H1 (cell line): ENCODE measurements around the gene GOLGB1.

Source experiments
- CBX5 ChIP-seq: fragments of 300-800, 300-1000 bp; sonication (generic); IDR thresholded peaks from 2 replicates; pipeline ENCODE4 v1.7.1; 2016; ENCODE audit warnings: antibody characterized with exemption, low read length, low read depth
- CHD1 ChIP-seq: IDR thresholded peaks from 2 replicates; pipeline ENCODE4 v1.6.1; 2012; ENCODE audit warnings: low read depth, low read length, improper control_type of control experiment
- EGR1 ChIP-seq: IDR thresholded peaks from 2 replicates; pipeline ENCODE4 v1.6.1; 2011; ENCODE audit warnings: low read depth, low read length, borderline replicate concordance
- EZH2 ChIP-seq: fragments of 200-600 bp; sonication (generic); IDR thresholded peaks from 2 replicates; pipeline ENCODE4 v1.7.1; 2012; ENCODE audit warnings: low read depth, mild to moderate bottlenecking, moderate library complexity, low read length, inconsistent platforms; ENCODE audit not compliant: severe bottlenecking
- FOSL1 ChIP-seq: IDR thresholded peaks from 2 replicates; pipeline ENCODE4 v1.6.1; 2011; ENCODE audit warnings: mild to moderate bottlenecking, low read depth, low read length, moderate library complexity; ENCODE audit not compliant: insufficient read depth
- GABPA ChIP-seq: IDR thresholded peaks from 2 replicates; pipeline ENCODE4 v1.6.1; 2011; ENCODE audit warnings: mild to moderate bottlenecking, low read length, moderate library complexity, borderline replicate concordance; ENCODE audit not compliant: insufficient read depth
- POLR2A ChIP-seq, 2 experiments: IDR thresholded peaks; 1 replicate in 1 of 2; 2 replicates in 1 of 2; pipeline ENCODE4 v1.6.1; 2011; ENCODE audit warnings: low read depth in 2 of 2, low read length in 2 of 2, mild to moderate bottlenecking in 2 of 2; ENCODE audit errors: control extremely low read depth in 1 of 2
- RAD21 ChIP-seq, 2 experiments: IDR thresholded peaks in 1 of 2; conservative IDR thresholded peaks in 1 of 2; 2 replicates each; pipeline ENCODE4 v1.6.1; 2011; ENCODE audit warnings: low read depth in 2 of 2, low read length in 2 of 2, improper control_type of control experiment in 1 of 2, inconsistent platforms in 1 of 2, mild to moderate bottlenecking in 1 of 2, moderate library complexity in 1 of 2
- RNF2 ChIP-seq: fragments of 200-900, 300-1000 bp; sonication (generic); IDR thresholded peaks from 2 replicates; pipeline ENCODE4 v1.7.1; 2016; ENCODE audit warnings: borderline replicate concordance, low read depth, mild to moderate bottlenecking, antibody characterized with exemption, low read length; ENCODE audit not compliant: poor library complexity, severe bottlenecking; ENCODE audit errors: missing control alignments
- TCF12 ChIP-seq: IDR thresholded peaks from 2 replicates; pipeline ENCODE4 v1.6.1; 2011; ENCODE audit warnings: low read depth, mild to moderate bottlenecking, low read length
- TF ChIP-seq, protein P1 (sequence below): IDR thresholded peaks from 2 replicates; pipeline ENCODE4 v1.6.1; 2011; ENCODE audit warnings: low read depth, mild to moderate bottlenecking, low read length; ENCODE audit not compliant: insufficient read depth
- TF ChIP-seq, protein P2 (sequence below), 3 experiments: IDR thresholded peaks; 1 replicate in 2 of 3; 2 replicates in 1 of 3; pipeline versions ENCODE4 v1.5.1 to v1.6.1; 2011; ENCODE audit warnings: low read length in 3 of 3, mild to moderate bottlenecking in 3 of 3, inconsistent platforms in 2 of 3, low read depth in 1 of 3, moderate library complexity in 1 of 3; ENCODE audit not compliant: insufficient read depth in 1 of 3; ENCODE audit errors: control extremely low read depth in 1 of 3
- TF ChIP-seq, protein P3 (sequence below): IDR thresholded peaks from 2 replicates; pipeline ENCODE4 v1.6.1; 2011; ENCODE audit warnings: low read length, improper control_type of control experiment

DNA sequence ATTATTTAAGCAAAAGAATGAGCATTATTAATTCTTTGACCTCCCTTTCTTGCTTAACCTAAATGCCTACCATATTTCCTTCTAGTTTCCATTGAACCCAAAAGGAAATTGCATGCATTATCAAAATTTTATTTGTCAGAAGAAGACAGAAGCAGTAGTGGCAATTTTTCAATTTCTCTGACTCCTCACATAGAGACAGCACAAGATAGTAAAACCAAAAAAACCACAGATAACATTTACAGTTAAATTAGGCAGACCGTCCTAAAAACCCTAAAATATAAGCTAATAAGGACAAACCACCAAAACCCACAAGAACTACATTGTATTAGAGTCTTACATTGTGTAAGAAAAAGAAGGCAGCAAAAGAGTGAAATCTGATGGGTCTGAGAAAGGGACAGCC is 27.1 kb downstream of the GOLGB1 start:
- no peak for TF ChIP-seq CBX5
- TF ChIP-seq, protein P1, sequence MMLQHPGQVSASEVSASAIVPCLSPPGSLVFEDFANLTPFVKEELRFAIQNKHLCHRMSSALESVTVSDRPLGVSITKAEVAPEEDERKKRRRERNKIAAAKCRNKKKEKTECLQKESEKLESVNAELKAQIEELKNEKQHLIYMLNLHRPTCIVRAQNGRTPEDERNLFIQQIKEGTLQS: no peak
- no peak for TF ChIP-seq POLR2A (IDR thresholded peaks at IDR 0.05; ENCODE audit: control extremely low read depth in 1 of 2, low read depth in 2 of 2, low read length in 2 of 2)
- no peak for TF ChIP-seq EZH2
- TF ChIP-seq, protein P2, sequence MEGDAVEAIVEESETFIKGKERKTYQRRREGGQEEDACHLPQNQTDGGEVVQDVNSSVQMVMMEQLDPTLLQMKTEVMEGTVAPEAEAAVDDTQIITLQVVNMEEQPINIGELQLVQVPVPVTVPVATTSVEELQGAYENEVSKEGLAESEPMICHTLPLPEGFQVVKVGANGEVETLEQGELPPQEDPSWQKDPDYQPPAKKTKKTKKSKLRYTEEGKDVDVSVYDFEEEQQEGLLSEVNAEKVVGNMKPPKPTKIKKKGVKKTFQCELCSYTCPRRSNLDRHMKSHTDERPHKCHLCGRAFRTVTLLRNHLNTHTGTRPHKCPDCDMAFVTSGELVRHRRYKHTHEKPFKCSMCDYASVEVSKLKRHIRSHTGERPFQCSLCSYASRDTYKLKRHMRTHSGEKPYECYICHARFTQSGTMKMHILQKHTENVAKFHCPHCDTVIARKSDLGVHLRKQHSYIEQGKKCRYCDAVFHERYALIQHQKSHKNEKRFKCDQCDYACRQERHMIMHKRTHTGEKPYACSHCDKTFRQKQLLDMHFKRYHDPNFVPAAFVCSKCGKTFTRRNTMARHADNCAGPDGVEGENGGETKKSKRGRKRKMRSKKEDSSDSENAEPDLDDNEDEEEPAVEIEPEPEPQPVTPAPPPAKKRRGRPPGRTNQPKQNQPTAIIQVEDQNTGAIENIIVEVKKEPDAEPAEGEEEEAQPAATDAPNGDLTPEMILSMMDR (IDR thresholded peaks at IDR 0.05; ENCODE audit: control extremely low read depth in 1 of 3, insufficient read depth in 1 of 3, low read depth in 1 of 3, low read length in 3 of 3): no peak
- TF ChIP-seq GABPA: no peak
- no peak for TF ChIP-seq CHD1
- TF ChIP-seq, protein P3, sequence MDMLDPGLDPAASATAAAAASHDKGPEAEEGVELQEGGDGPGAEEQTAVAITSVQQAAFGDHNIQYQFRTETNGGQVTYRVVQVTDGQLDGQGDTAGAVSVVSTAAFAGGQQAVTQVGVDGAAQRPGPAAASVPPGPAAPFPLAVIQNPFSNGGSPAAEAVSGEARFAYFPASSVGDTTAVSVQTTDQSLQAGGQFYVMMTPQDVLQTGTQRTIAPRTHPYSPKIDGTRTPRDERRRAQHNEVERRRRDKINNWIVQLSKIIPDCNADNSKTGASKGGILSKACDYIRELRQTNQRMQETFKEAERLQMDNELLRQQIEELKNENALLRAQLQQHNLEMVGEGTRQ: no peak
- no peak for TF ChIP-seq RAD21 (IDR thresholded peaks at IDR 0.05 in 1 of 2, conservative IDR thresholded peaks at IDR 0.05 in 1 of 2; ENCODE audit: low read depth in 2 of 2, low read length in 2 of 2)
- no peak for TF ChIP-seq FOSL1
- TF ChIP-seq EGR1: no peak
- TF ChIP-seq RNF2: no peak
- TF ChIP-seq TCF12: no peak
